Keratinocyte (primary cell): ENCODE measurements around the gene MAS1L. TPM values are rescaled to one million over a fixed set of nuclear protein-coding genes. Genes with fewer than 3 reads are reported as not detected.

Experiments
- DNase-seq: peaks from one replicate; pipeline ENCODE4 v3.0.0-alpha.2; 2011; ENCODE audit warnings: low read depth, missing footprints, low spot score
- FAIRE-seq: peaks from 2 replicates; lab custom pipeline; 2011; peaks lifted over from hg19 to GRCh38; lab: Jason Lieb, UNC
- H2AFZ ChIP-seq: 2 replicates; pipeline ENCODE4 v1.6.0; 2012; ENCODE audit warnings: low read length, control low read depth, inconsistent platforms; ENCODE audit not compliant: control insufficient read depth
- H3K27ac ChIP-seq: 2 replicates; pipeline ENCODE4 v1.5.1; 2011; ENCODE audit warnings: low read length; ENCODE audit not compliant: control insufficient read depth, insufficient read depth
- H3K27me3 ChIP-seq: 3 replicates; pipeline ENCODE4 v1.6.0; 2011; ENCODE audit warnings: low read length; ENCODE audit not compliant: control insufficient read depth, insufficient read depth; ENCODE audit errors: extremely low read depth
- H3K36me3 ChIP-seq, 2 experiments: 2 replicates in 1 of 2; 3 replicates in 1 of 2; pipeline ENCODE4 v1.5.1; 2011; ENCODE audit warnings: low read length in 2 of 2, mild to moderate bottlenecking in 1 of 2; ENCODE audit not compliant: control insufficient read depth in 2 of 2, insufficient read depth in 2 of 2; ENCODE audit errors: extremely low read depth in 1 of 2
- H3K4me1 ChIP-seq: 3 replicates; pipeline ENCODE4 v1.5.1; 2011; ENCODE audit warnings: low read length; ENCODE audit not compliant: control insufficient read depth, insufficient read depth; ENCODE audit errors: extremely low read depth
- H3K4me2 ChIP-seq: 3 replicates; pipeline ENCODE4 v1.6.0; 2011; ENCODE audit warnings: low read depth, low read length; ENCODE audit not compliant: control insufficient read depth, insufficient read depth; ENCODE audit errors: extremely low read depth
- H3K4me3 ChIP-seq, 3 experiments: fragments of 200-600 bp in 1 of 3; sonication (generic) in 1 of 3; 2 replicates in 2 of 3; 3 replicates in 1 of 3; pipeline ENCODE4 v1.5.1; 2011 to 2016; ENCODE audit warnings: low read length in 3 of 3, mild to moderate bottlenecking in 3 of 3, control low read depth in 2 of 3, inconsistent platforms in 1 of 3, low read depth in 1 of 3, mixed read lengths in 1 of 3, mixed run types in 1 of 3, moderate library complexity in 1 of 3; ENCODE audit not compliant: control insufficient read depth in 2 of 3, insufficient read depth in 2 of 3; ENCODE audit errors: extremely low read depth in 1 of 3
- H3K79me2 ChIP-seq: 2 replicates; pipeline ENCODE4 v1.6.0; 2012; ENCODE audit warnings: low read length; ENCODE audit not compliant: control insufficient read depth, insufficient read depth
- H3K9ac ChIP-seq: 3 replicates; pipeline ENCODE4 v1.6.0; 2011; ENCODE audit warnings: low read length; ENCODE audit not compliant: control insufficient read depth, insufficient read depth; ENCODE audit errors: extremely low read depth
- H3K9me1 ChIP-seq: 3 replicates; pipeline ENCODE4 v1.6.0; 2011; ENCODE audit warnings: low read length; ENCODE audit not compliant: control insufficient read depth, insufficient read depth; ENCODE audit errors: extremely low read depth
- H3K9me3 ChIP-seq: 2 replicates; pipeline ENCODE4 v1.5.1; 2012; ENCODE audit warnings: low read depth, low read length; ENCODE audit not compliant: control insufficient read depth
- H4K20me1 ChIP-seq: 3 replicates; pipeline ENCODE4 v1.6.0; 2011; ENCODE audit warnings: low read length; ENCODE audit not compliant: control insufficient read depth, insufficient read depth; ENCODE audit errors: extremely low read depth
- EZH2 ChIP-seq: IDR thresholded peaks from one replicate; pipeline ENCODE4 v1.6.1; 2012; ENCODE audit warnings: inconsistent platforms, mild to moderate bottlenecking, low read length, moderate library complexity
- dilution Hi-C: fragments of 300-500 bp; cut with MboI; formaldehyde crosslinking; loops from one replicate; pipeline ENCODE4 v1.7.0; 2020; ENCODE audit warnings: low sequenced_read_pairs; ENCODE audit not compliant: extremely low pct_ligation_motif_present
- polyA plus RNA-seq, 5 experiments: library from polyadenylated mRNA; depleted of rRNA in 3 of 5; stranded (reverse) in 3 of 5; stranded (forward) in 1 of 5; unstranded in 1 of 5; fragments of >200 nt; gene quantifications; 1 replicate in 1 of 5; 2 replicates in 3 of 5; 3 replicates in 1 of 5; pipeline versions ENCODE4 v1.2.1 to v1.2.3, GENCODE V29; 2011 to 2012; ENCODE audit warnings: missing spikeins in 2 of 5, low read depth in 1 of 5, low replicate concordance in 1 of 5
- TF ChIP-seq, protein P1 (sequence below), 3 experiments: IDR thresholded peaks in 1 of 3; conservative IDR thresholded peaks in 1 of 3; optimal IDR thresholded peaks in 1 of 3; 2 replicates in 2 of 3; 3 replicates in 1 of 3; pipeline versions ENCODE3 to v1.5.1; 2011; ENCODE audit warnings: low read length in 3 of 3, mild to moderate bottlenecking in 3 of 3, moderate library complexity in 2 of 3, control low read depth in 1 of 3, inconsistent platforms in 1 of 3; ENCODE audit not compliant: insufficient read depth in 2 of 3; ENCODE audit errors: extremely low read depth in 1 of 3

Gene MAS1L
- polyA plus RNA-seq, 1 donor (not counting 4 experiments of a cell fraction or from before 2014, with no cell fraction given), result not detected

DNA sequence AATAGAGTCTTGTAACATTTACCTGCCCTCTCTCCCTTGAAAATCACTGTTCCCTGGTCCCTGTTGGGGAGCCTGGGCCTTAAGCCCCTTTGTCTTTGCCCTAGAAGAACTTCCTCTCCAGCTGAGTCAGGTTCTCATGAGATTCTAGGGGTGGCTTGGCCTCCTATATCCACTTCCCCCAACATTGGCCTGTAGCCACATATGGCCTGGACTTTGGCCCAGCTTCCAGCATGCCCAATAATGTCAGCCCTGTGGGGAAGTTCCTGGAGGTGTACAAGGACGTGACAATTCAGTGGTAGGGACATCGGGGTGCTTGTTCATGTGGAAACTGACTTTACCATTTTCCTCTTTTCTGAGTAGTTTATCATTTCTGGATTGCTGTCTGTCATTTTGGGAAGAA is 17.2 kb upstream of the MAS1L start:
- Histone ChIP-seq H3K9ac (no peak overlapping the region), H2AFZ (no peak overlapping the region), H3K4me1 (peaks cover 4% of the 10 kb centered on the region), H3K9me1 (no peaks in the 10 kb centered on the region), H3K36me3 (no peaks in the 10 kb centered on the region), H3K27ac (no peak overlapping the region), H4K20me1 (no peaks in the 10 kb centered on the region), H3K79me2 (no peaks in the 10 kb centered on the region), H3K27me3 (peaks cover 29% of the 10 kb centered on the region), H3K9me3 (no peaks in the 10 kb centered on the region), H3K4me3 (no peak overlapping the region), H3K4me2 (no peak overlapping the region)
- no peak for DNase-seq
- TF ChIP-seq, protein P1, sequence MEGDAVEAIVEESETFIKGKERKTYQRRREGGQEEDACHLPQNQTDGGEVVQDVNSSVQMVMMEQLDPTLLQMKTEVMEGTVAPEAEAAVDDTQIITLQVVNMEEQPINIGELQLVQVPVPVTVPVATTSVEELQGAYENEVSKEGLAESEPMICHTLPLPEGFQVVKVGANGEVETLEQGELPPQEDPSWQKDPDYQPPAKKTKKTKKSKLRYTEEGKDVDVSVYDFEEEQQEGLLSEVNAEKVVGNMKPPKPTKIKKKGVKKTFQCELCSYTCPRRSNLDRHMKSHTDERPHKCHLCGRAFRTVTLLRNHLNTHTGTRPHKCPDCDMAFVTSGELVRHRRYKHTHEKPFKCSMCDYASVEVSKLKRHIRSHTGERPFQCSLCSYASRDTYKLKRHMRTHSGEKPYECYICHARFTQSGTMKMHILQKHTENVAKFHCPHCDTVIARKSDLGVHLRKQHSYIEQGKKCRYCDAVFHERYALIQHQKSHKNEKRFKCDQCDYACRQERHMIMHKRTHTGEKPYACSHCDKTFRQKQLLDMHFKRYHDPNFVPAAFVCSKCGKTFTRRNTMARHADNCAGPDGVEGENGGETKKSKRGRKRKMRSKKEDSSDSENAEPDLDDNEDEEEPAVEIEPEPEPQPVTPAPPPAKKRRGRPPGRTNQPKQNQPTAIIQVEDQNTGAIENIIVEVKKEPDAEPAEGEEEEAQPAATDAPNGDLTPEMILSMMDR (optimal IDR thresholded peaks at IDR 0.05 in 1 of 3, IDR thresholded peaks at IDR 0.05 in 1 of 3, conservative IDR thresholded peaks at IDR 0.05 in 1 of 3; ENCODE audit: extremely low read depth in 1 of 3, insufficient read depth in 2 of 3, low read length in 3 of 3), result no peak
- no peak for TF ChIP-seq EZH2
- dilution Hi-C loops, result no loop called here
- FAIRE-seq, result no peak

DNA sequence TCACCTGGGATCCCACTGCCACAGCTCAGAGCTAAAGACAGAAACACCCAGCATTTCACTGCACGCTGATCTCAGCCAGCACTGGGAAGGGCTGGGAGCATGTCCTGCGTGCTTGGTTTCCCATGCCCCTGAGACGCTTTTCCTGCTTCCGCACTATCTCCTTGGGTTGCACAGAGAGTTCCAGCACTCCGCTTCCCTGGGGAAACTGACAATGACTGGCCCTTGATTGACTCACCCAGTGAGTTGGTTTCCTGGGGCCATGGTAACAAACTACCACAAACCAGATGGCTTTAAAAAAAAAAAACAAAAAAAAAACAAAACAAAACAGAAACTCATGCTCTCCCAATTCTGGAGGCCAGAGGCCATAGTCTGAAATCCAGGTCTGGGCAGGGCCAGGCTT is 14.8 kb upstream of the MAS1L start:
- Histone ChIP-seq H3K4me1 (peaks cover 4% of the 10 kb centered on the region), H3K36me3 (no peaks in the 10 kb centered on the region), H3K9me1 (no peaks in the 10 kb centered on the region), H4K20me1 (no peaks in the 10 kb centered on the region), H3K9ac (no peak overlapping the region), H3K9me3 (no peaks in the 10 kb centered on the region), H3K79me2 (no peaks in the 10 kb centered on the region), H2AFZ (peak overlapping the region; percentile 33), H3K27ac (peak overlapping the region; percentile 49), H3K4me2 (peak overlapping the region; percentile 48), H3K4me3 (no peak overlapping the region), H3K27me3 (peaks cover 22% of the 10 kb centered on the region)
- FAIRE-seq (peak; percentile 68), DNase-seq (no peak)
- dilution Hi-C loops, result no loop called here
- TF ChIP-seq, protein P1 (optimal IDR thresholded peaks at IDR 0.05 in 1 of 3, IDR thresholded peaks at IDR 0.05 in 1 of 3, conservative IDR thresholded peaks at IDR 0.05 in 1 of 3; ENCODE audit: extremely low read depth in 1 of 3, insufficient read depth in 2 of 3, low read length in 3 of 3), result no peak
- no peak for TF ChIP-seq EZH2
